ENCODE measurements around the gene DHRS11.
A peak's percentile ranks its signal among the peaks of the same experiment; 100 is the strongest.

The DHRS11 gene

GRCh38 chr17:36578671-36579070 lies 13.0 kb upstream of the DHRS11 start:
- no peaks in the 10 kb centered on the region for H3K27me3 Mint-ChIP-seq
- DNase-seq (no peak), ATAC-seq (no peak)
- no peak overlapping the region for H3K27ac Mint-ChIP-seq
- peaks cover 10% of the 10 kb centered on the region for H3K4me1 Mint-ChIP-seq
- no peak overlapping the region for H3K4me3 Mint-ChIP-seq
- no peaks in the 10 kb centered on the region for H3K9me3 Mint-ChIP-seq

GRCh38 chr17:36583787-36584186 lies 7.9 kb upstream of the DHRS11 start:
- Mint-ChIP-seq H3K27ac (peak overlapping the region in 1 of 2 donors; percentile 19), H3K9me3 (no peaks in the 10 kb centered on the region), H3K27me3 (no peaks in the 10 kb centered on the region), H3K4me3 (no peak overlapping the region), H3K4me1 (no peaks in the 10 kb centered on the region)
- ATAC-seq (no peak), DNase-seq (no peak)

GRCh38 chr17:36586138-36586537 lies 5.5 kb upstream of the DHRS11 start:
- Mint-ChIP-seq H3K9me3 (no peaks in the 10 kb centered on the region), H3K27me3 (no peaks in the 10 kb centered on the region), H3K4me3 (no peak overlapping the region), H3K27ac (no peak overlapping the region), H3K4me1 (peaks cover 20% of the 10 kb centered on the region)
- ATAC-seq (no peak), DNase-seq (no peak)

GRCh38 chr17:36590082-36590481 lies 1.6 kb upstream of the DHRS11 start:
- ATAC-seq (peak; percentile 42), DNase-seq (no peak)
- peak overlapping the region in 1 of 2 donors; percentile 48 for H3K27ac Mint-ChIP-seq
- H3K4me3 Mint-ChIP-seq = no peak overlapping the region
- peaks cover 38% of the 10 kb centered on the region for H3K4me1 Mint-ChIP-seq
- no peaks in the 10 kb centered on the region for H3K27me3 Mint-ChIP-seq
- no peaks in the 10 kb centered on the region for H3K9me3 Mint-ChIP-seq

GRCh38 chr17:36592316-36592715 lies 637 bp downstream of the DHRS11 start:
- Mint-ChIP-seq H3K27me3 (no peaks in the 10 kb centered on the region), H3K4me1 (peaks cover 38% of the 10 kb centered on the region), H3K4me3 (peak overlapping the region; percentile 75 to 83), H3K9me3 (no peaks in the 10 kb centered on the region), H3K27ac (peak overlapping the region in 1 of 2 donors; percentile 80)
- DNase-seq (no peak), ATAC-seq (peak; percentile 25)

DNA sequence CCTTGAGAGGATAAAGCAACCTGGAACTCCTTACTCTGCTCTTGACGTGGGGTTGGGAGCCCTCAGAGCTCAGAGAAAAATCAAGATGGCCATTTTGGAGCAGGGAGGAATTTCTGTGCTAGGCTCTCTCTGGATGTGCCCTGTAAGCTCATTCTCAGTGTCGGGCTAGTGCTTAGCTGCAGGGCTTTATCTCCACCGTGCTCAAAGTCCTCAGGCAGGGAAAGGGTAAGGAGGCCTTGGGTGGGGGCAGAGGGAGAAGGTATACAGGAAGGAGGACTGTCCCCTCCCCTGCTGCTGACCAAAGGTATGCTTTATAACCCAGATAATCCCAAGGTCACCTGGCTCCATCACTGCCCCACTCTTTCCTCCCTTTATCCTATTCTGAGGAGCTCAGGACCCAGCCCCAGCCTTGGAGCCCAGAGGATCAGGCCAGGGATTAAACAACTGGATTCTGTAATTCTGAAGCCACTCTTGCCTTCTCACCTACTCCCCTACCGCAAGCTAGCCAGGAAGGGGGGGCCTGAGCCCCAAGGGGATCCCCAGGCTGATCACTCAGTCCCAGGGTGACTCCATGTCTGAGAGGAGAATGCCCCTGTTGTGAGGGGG lies 1.1 kb downstream of the DHRS11 start:
- Mint-ChIP-seq H3K4me1 (peaks cover 38% of the 10 kb centered on the region), H3K27ac (peak overlapping the region in 1 of 2 donors; percentile 85), H3K27me3 (no peaks in the 10 kb centered on the region), H3K4me3 (peak overlapping the region; percentile 75 to 83), H3K9me3 (no peaks in the 10 kb centered on the region)
- DNase-seq (no peak), ATAC-seq (peak; percentile 27)

- Mint-ChIP-seq H3K9me3 (no peaks in the 10 kb centered on the region), H3K27me3 (no peaks in the 10 kb centered on the region), H3K27ac (no peak overlapping the region), H3K4me1 (peaks cover 38% of the 10 kb centered on the region), H3K4me3 (no peak overlapping the region)
- DNase-seq (no peak), ATAC-seq (no peak)
Measured at GRCh38 chr17:36593656-36594316, 2.1 kb downstream of the DHRS11 start.

DNA sequence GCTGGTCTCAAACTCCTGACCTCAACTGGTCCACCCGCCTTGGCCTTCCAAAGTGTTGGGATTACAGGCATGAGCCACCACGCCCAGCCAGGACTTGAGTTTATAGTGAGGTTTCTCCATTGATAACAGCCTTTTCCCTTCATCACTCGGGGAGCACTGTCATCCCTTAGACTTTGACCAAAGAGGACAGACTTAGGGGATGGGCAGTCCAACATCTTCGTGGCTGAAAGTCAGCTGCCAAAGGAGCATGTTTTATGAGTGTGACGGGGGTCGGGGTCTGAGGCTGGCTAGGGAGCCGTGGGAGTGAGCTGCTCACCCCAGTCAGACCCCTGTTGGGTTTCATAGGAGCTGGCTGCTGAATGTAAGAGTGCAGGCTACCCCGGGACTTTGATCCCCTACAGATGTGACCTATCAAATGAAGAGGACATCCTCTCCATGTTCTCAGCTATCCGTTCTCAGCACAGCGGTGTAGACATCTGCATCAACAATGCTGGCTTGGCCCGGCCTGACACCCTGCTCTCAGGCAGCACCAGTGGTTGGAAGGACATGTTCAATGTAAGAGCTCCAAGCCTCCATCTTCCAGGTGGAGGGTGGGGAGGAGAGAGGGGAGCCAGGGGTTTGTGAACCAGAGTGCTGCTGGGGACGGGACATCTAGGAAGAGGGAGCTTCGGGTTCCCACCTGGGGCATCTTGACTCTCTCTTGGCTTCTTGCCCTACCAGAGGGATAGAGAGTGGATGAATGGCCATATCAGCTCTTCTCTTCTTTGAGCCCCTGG lies 3.1 kb downstream of the DHRS11 start:
- Mint-ChIP-seq H3K4me3 (no peak overlapping the region), H3K4me1 (peaks cover 31% of the 10 kb centered on the region), H3K27me3 (no peaks in the 10 kb centered on the region), H3K9me3 (no peaks in the 10 kb centered on the region), H3K27ac (no peak overlapping the region)
- ATAC-seq = no peak
- no peak for DNase-seq

DNA sequence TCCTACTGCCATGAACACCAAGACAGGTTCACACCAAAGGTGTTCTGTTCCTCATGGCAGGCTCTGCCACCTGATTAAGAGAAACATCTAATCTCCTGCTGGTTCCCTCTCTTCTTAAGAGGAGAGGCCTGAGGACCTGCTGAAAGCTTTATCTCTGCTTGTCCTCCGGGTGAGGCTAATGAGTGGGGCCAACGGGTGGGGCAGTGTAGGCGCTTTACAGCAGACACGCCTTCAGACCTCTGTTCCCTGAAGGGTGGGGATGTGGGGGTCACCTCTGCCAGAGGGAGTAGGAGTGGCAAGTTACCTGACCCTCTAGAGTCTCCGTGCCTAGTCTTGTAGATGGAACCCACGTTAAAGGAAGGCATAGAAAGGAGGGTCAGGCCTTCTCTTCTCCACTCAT lies 5.5 kb downstream of the DHRS11 start:
- DNase-seq (no peak), ATAC-seq (no peak)
- H3K27ac Mint-ChIP-seq = no peak overlapping the region
- H3K4me1 Mint-ChIP-seq = peaks cover 23% of the 10 kb centered on the region
- H3K27me3 Mint-ChIP-seq = no peaks in the 10 kb centered on the region
- H3K4me3 Mint-ChIP-seq = no peak overlapping the region
- H3K9me3 Mint-ChIP-seq = no peaks in the 10 kb centered on the region

GRCh38 chr17:36597866-36598777 lies 6.4 kb downstream of the DHRS11 start:
- Mint-ChIP-seq H3K4me1 (peaks cover 14% of the 10 kb centered on the region), H3K9me3 (no peaks in the 10 kb centered on the region), H3K27ac (no peak overlapping the region), H3K4me3 (no peak overlapping the region), H3K27me3 (no peaks in the 10 kb centered on the region)
- ATAC-seq (no peak), DNase-seq (no peak)

DNA sequence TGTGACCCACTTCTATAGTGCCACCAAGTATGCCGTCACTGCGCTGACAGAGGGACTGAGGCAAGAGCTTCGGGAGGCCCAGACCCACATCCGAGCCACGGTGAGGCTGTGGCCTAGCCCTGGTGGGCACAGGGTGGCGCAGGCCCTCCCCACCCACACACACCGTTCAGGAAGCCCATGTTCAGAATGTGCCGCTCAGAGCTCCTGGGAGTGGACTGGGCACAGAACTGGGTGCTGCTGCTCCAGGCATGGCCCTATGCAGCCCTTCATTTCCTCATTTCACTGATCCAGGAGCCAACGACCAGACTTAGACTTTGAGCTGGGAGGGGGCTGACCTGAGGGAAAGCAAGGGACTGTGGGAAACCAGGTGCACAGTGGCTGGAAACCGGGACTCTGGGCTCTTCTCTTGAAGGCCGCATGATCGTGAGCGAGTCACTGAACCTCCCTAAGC lies 7.3 kb downstream of the DHRS11 start:
- no peak for ATAC-seq
- H3K9me3 Mint-ChIP-seq = no peaks in the 10 kb centered on the region

GRCh38 chr17:36599546-36600250 lies 8.0 kb downstream of the DHRS11 start:
- ATAC-seq (no peak), DNase-seq (no peak)
- no peaks in the 10 kb centered on the region for H3K27me3 Mint-ChIP-seq
- peaks cover 21% of the 10 kb centered on the region for H3K4me1 Mint-ChIP-seq
- no peaks in the 10 kb centered on the region for H3K9me3 Mint-ChIP-seq
- no peak overlapping the region for H3K4me3 Mint-ChIP-seq
- no peak overlapping the region for H3K27ac Mint-ChIP-seq

More for the DNA sequence above, 7.3 kb downstream of the DHRS11 start:
- Mint-ChIP-seq H3K4me3 (no peak overlapping the region), H3K27me3 (no peaks in the 10 kb centered on the region), H3K4me1 (peaks cover 14% of the 10 kb centered on the region), H3K27ac (no peak overlapping the region)
- DNase-seq = no peak

DNA sequence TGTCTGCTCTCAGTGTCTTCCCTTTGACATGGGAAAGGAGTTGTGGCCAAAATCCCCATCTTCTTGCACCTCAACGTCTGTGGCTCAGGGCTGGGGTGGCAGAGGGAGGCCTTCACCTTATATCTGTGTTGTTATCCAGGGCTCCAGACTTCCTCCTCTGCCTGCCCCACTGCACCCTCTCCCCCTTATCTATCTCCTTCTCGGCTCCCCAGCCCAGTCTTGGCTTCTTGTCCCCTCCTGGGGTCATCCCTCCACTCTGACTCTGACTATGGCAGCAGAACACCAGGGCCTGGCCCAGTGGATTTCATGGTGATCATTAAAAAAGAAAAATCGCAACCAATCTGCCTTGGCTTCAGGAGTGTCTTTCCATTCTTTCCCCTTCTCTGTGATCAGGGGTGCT lies 8.8 kb downstream of the DHRS11 start:
- H3K9me3 Mint-ChIP-seq = no peaks in the 10 kb centered on the region

DNA sequence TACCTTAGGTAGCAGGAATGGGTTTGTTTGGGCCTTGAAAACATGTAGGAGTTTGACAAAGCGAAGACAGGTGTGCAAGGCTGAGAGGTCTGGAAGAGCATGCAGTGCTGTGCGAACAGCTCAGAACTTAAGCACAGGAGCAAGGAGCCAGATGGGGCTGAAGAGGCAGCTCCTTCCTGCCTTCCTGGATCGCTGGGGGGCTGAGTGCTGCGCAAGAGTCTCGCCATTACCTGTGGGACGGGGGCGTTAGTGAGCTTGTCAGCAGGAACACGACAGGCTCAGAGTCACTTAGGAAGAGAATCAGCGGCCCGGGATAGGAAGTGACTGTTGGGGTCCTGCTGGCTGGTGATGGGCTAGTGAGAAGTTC lies 9.2 kb downstream of the DHRS11 start:
- H3K27ac Mint-ChIP-seq = peak overlapping the region; percentile 84 to 94
- no peaks in the 10 kb centered on the region for H3K9me3 Mint-ChIP-seq
- H3K27me3 Mint-ChIP-seq = no peaks in the 10 kb centered on the region
- ATAC-seq (peak; percentile 50), DNase-seq (no peak)
- H3K4me1 Mint-ChIP-seq = peaks cover 34% of the 10 kb centered on the region
- peak overlapping the region; percentile 87 to 93 for H3K4me3 Mint-ChIP-seq

More for the DNA sequence above, 8.8 kb downstream of the DHRS11 start:
- Mint-ChIP-seq H3K27ac (peak overlapping the region; percentile 84 to 94), H3K27me3 (no peaks in the 10 kb centered on the region), H3K4me3 (peak overlapping the region; percentile 87 to 93), H3K4me1 (peaks cover 29% of the 10 kb centered on the region)
- no peak for ATAC-seq
- DNase-seq = no peak
